Progenitor cell of endocrine pancreas (in vitro differentiated cells): Measurements from ENCODE around the gene ALDH1L1. TPM values are rescaled to one million over a fixed set of nuclear protein-coding genes. Genes with fewer than 3 reads are reported as not detected.

ENCODE experiments used
- DNase-seq: peaks from one replicate; pipeline ENCODE4 v3.0.0; 2021; ENCODE audit warnings: low spot score; ENCODE audit not compliant: unreplicated experiment
- H3K27ac Mint-ChIP-seq: 2 replicates; pipeline ENCODE4 v1.8.0; 2021; ENCODE audit warnings: mild to moderate bottlenecking, moderate library complexity, mixed read lengths
- H3K27me3 Mint-ChIP-seq: 2 replicates; pipeline ENCODE4 v1.8.0; 2021; ENCODE audit warnings: mixed read lengths
- H3K36me3 Mint-ChIP-seq: 2 replicates; pipeline ENCODE4 v1.8.0; 2022; ENCODE audit warnings: mixed read lengths; ENCODE audit not compliant: insufficient read depth
- H3K4me1 Mint-ChIP-seq: 2 replicates; pipeline ENCODE4 v1.8.0; 2021; ENCODE audit warnings: low read depth, mixed read lengths
- H3K4me3 Mint-ChIP-seq: 2 replicates; pipeline ENCODE4 v1.8.0; 2021; ENCODE audit warnings: low read depth, mild to moderate bottlenecking, moderate library complexity, mixed read lengths
- H3K9me3 Mint-ChIP-seq: 2 replicates; pipeline ENCODE4 v1.8.0; 2021; ENCODE audit warnings: low read depth, mixed read lengths
- total RNA-seq: library from RNA; stranded (reverse); gene quantifications from 2 replicates; pipeline ENCODE4 v1.2.1, GENCODE V29; 2021
- TF ChIP-seq, protein P1 (sequence below): fragments of 200-600 bp; sonication (generic); IDR thresholded peaks from one replicate; pipeline ENCODE4 v1.5.0; 2021; ENCODE audit warnings: antibody characterized with exemption, mild to moderate bottlenecking; ENCODE audit not compliant: unreplicated experiment

Gene ALDH1L1
- total RNA-seq, 1 donor from 2014 or later: 3.1 TPM

DNA sequence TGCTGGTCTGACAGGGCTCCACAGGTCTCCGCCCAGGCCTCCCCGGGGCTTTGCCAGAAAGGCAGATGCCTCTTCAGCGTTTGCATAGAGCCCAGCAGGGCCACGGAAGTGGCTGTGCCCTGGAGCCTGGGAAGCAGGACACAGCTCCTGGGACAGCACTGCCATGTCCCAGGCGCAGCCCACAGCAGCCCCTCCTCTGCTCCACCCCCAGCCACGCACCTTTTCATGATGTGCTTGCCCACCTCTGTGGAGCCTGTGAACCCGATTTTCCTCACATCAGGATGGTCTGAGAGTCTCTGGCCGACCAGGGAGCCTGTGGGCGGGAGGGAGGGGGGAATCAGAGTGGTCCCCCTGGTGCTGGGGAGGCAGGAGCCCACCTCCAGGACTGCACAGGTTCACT is 62.6 kb downstream of the ALDH1L1 start:
- peak; percentile 6 for DNase-seq
- Mint-ChIP-seq H3K27me3 (no peaks in the 10 kb centered on the region), H3K9me3 (no peaks in the 10 kb centered on the region), H3K36me3 (no peaks in the 10 kb centered on the region), H3K27ac (no peak overlapping the region), H3K4me3 (no peak overlapping the region), H3K4me1 (no peaks in the 10 kb centered on the region)
- TF ChIP-seq, protein P1, sequence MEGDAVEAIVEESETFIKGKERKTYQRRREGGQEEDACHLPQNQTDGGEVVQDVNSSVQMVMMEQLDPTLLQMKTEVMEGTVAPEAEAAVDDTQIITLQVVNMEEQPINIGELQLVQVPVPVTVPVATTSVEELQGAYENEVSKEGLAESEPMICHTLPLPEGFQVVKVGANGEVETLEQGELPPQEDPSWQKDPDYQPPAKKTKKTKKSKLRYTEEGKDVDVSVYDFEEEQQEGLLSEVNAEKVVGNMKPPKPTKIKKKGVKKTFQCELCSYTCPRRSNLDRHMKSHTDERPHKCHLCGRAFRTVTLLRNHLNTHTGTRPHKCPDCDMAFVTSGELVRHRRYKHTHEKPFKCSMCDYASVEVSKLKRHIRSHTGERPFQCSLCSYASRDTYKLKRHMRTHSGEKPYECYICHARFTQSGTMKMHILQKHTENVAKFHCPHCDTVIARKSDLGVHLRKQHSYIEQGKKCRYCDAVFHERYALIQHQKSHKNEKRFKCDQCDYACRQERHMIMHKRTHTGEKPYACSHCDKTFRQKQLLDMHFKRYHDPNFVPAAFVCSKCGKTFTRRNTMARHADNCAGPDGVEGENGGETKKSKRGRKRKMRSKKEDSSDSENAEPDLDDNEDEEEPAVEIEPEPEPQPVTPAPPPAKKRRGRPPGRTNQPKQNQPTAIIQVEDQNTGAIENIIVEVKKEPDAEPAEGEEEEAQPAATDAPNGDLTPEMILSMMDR: no peak

DNA sequence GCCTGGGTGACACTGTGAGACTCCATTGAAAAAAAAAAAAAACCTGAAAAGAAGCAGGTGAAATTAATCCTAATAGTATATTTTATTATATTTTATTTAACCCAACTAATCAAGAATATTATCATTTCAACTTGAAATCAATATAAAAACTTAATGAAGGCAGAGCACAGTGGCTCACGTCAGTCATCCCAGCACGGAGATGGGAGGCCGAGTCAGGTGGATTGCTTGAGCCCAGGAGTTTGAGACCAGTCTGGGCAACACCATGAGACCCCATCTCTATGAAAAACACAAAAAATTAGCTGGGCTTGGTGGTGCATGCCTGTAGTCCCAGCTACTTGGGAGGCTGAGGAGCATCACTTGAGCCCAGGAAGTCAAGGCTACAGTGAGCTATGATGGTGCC is 63.2 kb downstream of the ALDH1L1 start:
- TF ChIP-seq, protein P1: no peak
- Mint-ChIP-seq H3K27me3 (no peaks in the 10 kb centered on the region), H3K4me1 (no peaks in the 10 kb centered on the region), H3K4me3 (no peak overlapping the region), H3K27ac (no peak overlapping the region), H3K36me3 (no peaks in the 10 kb centered on the region), H3K9me3 (no peaks in the 10 kb centered on the region)
- no peak for DNase-seq

DNA sequence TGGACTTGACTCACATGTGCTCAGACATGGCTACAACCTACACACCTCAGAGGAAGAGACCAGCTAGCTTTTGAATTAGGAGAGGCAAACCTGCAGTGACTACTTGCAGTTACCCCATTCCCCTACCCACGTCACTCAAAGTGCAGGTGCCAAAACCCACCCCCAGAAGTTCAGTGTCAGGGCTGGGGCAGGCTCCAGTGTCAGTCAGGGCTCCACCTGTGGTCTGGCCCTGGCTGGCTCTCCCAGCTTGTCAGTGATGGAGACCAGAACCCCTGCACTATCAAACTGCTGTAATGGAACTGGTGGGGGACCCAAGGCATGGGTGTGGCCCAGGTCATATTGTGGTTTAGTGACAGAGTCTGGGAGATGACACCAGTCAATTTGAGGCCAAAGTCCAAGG is 63.9 kb downstream of the ALDH1L1 start:
- Mint-ChIP-seq H3K27ac (no peak overlapping the region), H3K36me3 (no peaks in the 10 kb centered on the region), H3K27me3 (no peaks in the 10 kb centered on the region), H3K4me3 (no peak overlapping the region), H3K4me1 (no peaks in the 10 kb centered on the region), H3K9me3 (no peaks in the 10 kb centered on the region)
- TF ChIP-seq, protein P1: no peak
- no peak for DNase-seq

DNA sequence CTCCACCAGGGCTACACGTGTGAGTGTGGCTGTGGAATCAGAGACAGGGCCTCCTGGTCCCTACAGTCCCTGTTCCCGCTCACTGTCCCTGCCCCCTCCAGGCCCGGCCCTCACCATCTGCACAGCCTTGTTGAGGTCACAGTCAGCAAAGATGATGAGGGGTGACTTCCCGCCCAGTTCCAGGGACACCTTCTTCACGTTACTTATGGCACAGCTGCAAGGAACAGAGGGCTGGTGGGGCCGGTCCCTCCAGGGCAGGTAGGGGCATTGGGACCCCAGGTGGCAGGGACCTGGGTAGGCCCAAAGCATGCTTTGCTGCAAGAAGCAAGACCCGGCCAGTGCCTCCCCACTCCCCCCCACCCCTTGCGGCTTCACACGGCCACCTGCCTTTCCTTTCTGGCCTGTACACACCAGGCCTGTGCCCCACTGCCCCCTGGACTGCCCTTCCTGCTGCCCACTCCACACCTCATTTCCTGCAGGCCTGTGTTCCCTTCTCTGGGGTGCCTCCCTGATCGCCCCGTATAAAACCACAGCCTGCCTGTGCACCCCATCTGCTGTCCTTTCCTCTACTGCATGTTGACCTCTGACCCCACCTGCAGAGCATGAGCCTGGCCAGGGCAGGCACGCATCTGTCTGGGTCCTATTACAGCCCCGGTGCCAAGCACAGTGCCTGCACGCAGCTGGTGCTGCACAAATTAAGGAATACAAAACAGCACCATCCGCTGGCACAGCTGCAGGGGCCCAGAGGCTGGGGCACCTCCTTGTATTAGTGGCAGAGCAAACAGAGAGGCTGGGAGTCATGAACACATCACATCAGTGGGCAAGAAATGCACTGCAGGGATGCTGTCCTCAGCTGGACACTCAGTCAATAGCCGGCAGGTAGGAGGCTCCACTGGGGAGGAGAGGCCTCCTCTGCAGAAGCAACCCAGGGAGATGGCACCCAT is 65.7 kb downstream of the ALDH1L1 start:
- Mint-ChIP-seq H3K4me1 (no peaks in the 10 kb centered on the region), H3K9me3 (no peaks in the 10 kb centered on the region)

DNA sequence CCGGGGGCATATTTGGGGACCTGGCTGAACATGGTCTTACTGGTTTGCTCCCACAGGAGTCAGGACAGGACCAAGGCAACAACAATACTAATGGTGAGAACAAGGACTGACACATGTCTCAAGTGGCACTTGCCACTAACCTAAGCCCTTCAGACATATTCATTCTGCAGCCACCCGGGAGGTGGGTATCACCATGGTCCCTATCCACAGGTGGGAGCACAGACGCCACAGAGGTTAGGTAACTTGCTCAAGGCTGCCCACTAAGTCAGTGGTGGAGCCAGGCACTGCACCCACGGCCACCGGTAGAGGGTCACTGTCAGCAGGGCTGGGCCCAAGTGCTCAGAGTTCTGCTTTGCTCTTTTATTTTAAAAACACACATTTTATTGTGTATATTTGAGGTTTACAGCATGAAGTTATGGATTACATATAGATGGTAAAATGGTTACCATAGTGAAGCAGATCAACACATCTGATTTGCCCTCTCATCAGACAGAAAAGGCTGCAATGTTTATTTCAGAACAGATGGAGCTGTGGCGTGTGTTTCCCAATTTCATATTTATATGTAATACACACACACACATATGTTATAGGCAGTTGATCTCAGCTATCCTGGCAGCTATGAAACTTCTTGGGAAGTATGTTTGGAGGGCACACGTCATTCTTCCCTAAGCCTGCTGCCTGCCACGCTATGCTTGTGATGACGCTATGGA is 66.5 kb downstream of the ALDH1L1 start:
- H3K27ac Mint-ChIP-seq: no peak overlapping the region
- no peaks in the 10 kb centered on the region for H3K4me1 Mint-ChIP-seq
- no peaks in the 10 kb centered on the region for H3K27me3 Mint-ChIP-seq
- H3K36me3 Mint-ChIP-seq: no peaks in the 10 kb centered on the region
- H3K9me3 Mint-ChIP-seq: no peaks in the 10 kb centered on the region
- DNase-seq: no peak
- no peak overlapping the region for H3K4me3 Mint-ChIP-seq
- TF ChIP-seq, protein P1: peak; percentile 57

More for the DNA sequence above, 65.7 kb downstream of the ALDH1L1 start:
- Mint-ChIP-seq H3K36me3 (no peaks in the 10 kb centered on the region), H3K27ac (no peak overlapping the region), H3K27me3 (no peaks in the 10 kb centered on the region), H3K4me3 (no peak overlapping the region)
- no peak for DNase-seq
- TF ChIP-seq, protein P1: no peak
